Stimulated activated CD4-positive, alpha-beta T cell treated with anti-CD3 and anti-CD28 coated beads, TNF-alpha, amount 100 ng/mL, for 1 hour (primary cell): Measurements from ENCODE around the gene NBEA.

Experiments
- DNase-seq, 3 donors: peaks; one replicate each; pipeline ENCODE4 v3.0.0-alpha.2; 2020; ENCODE audit warnings: low read depth in 3 of 3, low spot score in 1 of 3

NBEA gene

GRCh38 chr13:35499196-35499662 is 557.2 kb downstream of the NBEA start:
- DNase-seq: no peak

- DNase-seq: no peak
These were observed 557.6 kb downstream of the NBEA start for GRCh38 chr13:35499676-35500075.

GRCh38 chr13:35500144-35500543 is 558.1 kb downstream of the NBEA start:
- DNase-seq: no peak

- no peak for DNase-seq
These were observed 559.7 kb downstream of the NBEA start for GRCh38 chr13:35501661-35502235.

GRCh38 chr13:35502456-35502855 is 560.4 kb downstream of the NBEA start:
- no peak for DNase-seq

GRCh38 chr13:35512271-35512920 is 570.3 kb downstream of the NBEA start:
- DNase-seq: no peak

- DNase-seq: no peak
These were observed 572.0 kb downstream of the NBEA start for GRCh38 chr13:35514061-35514477.

GRCh38 chr13:35514801-35515502 is 572.9 kb downstream of the NBEA start:
- no peak for DNase-seq

- no peak for DNase-seq
These were observed 576.4 kb downstream of the NBEA start for GRCh38 chr13:35518337-35518946.

- no peak for DNase-seq
These were observed 582.1 kb downstream of the NBEA start for GRCh38 chr13:35524171-35524570.

- DNase-seq: no peak
These were observed 584.5 kb downstream of the NBEA start for GRCh38 chr13:35526577-35526976.

- no peak for DNase-seq
These were observed 585.4 kb downstream of the NBEA start for GRCh38 chr13:35527451-35527850.

- no peak for DNase-seq
These were observed 588.1 kb downstream of the NBEA start for GRCh38 chr13:35530147-35530546.

GRCh38 chr13:35530581-35530980 is 588.5 kb downstream of the NBEA start:
- DNase-seq: no peak

GRCh38 chr13:35531526-35531925 is 589.5 kb downstream of the NBEA start:
- DNase-seq: no peak

GRCh38 chr13:35534343-35534742 is 592.3 kb downstream of the NBEA start:
- no peak for DNase-seq

GRCh38 chr13:35548790-35549189 is 606.7 kb downstream of the NBEA start:
- DNase-seq: no peak

- DNase-seq: no peak
These were observed 607.4 kb downstream of the NBEA start for GRCh38 chr13:35549481-35549880.

- DNase-seq: no peak
These were observed 610.2 kb downstream of the NBEA start for GRCh38 chr13:35552172-35552844.

- DNase-seq: no peak
These were observed 613.0 kb downstream of the NBEA start for GRCh38 chr13:35554972-35555623.

- no peak for DNase-seq
These were observed 615.4 kb downstream of the NBEA start for GRCh38 chr13:35557475-35557874.
